ENCODE measurements around the gene LMX1A.

Gene LMX1A

DNA sequence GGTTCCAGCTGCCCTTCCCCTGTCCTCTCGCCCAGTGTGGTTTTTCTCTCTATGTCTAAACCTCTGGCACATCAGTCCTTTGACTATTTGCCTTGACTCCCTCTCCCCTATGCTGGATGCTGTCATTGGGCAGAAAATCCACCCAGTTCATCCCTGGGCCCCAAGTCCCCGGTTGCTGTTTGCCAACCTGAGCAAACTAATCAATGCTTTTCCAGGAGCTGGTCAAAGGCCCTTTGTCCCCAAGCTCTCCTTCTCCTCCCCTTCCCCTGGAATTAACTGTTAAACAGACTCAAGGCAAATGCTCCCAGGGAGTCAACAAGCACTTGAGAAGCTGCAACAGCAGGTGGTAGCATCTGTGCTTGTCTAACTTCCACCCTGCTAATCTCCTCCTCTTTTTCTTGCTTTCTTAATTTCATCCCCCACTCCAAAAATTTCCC is 102.7 kb downstream of the LMX1A start:
- Histone ChIP-seq H3K4me1 (ENCODE audit: insufficient read depth, low read length) (no peaks in the 10 kb centered on the region; the same call in 1 of the 2 replicates), H3K36me3 (ENCODE audit: insufficient read depth, low read length) (no peaks in the 10 kb centered on the region), H3K9me3 (ENCODE audit: control insufficient read depth, insufficient read depth, low read length) (no peaks in the 10 kb centered on the region), H3K9ac (ENCODE audit: low read depth, low read length) (no peak overlapping the region)

DNA sequence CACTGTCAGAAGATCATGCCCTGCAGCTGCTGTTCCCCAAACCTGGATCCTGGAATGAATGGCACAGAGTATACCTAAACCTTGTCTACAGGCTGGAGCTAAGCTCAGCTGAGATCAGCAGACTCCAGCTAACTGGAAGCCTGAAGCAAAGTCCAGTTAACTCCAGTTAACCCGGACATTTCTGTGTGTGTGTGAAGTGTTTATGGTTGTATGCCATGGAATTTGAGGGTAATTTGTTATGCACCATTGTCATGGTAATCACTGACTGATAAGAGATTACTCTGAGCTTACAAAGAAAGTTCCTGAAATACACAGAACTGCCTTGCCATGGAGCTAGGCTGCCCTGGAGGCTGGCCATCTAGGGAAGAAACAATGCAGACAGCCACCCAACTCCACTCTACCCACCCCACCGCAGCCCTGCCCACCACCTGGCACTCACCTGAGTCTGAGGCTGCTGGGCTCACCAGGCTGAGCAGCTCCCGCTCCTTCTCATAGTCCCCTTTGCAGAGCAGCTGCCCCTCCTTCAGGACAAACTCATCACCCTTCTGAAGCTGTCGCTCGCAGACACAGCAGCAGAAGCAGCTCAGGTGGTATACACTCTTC is 107.4 kb downstream of the LMX1A start:
- Histone ChIP-seq H3K9me3 (ENCODE audit: control insufficient read depth, insufficient read depth, low read length) (no peaks in the 10 kb centered on the region), H3K36me3 (ENCODE audit: insufficient read depth, low read length) (no peaks in the 10 kb centered on the region), H3K9ac (ENCODE audit: low read depth, low read length) (no peak overlapping the region), H3K4me1 (ENCODE audit: insufficient read depth, low read length) (no peaks in the 10 kb centered on the region; the same call in 1 of the 2 replicates)

DNA sequence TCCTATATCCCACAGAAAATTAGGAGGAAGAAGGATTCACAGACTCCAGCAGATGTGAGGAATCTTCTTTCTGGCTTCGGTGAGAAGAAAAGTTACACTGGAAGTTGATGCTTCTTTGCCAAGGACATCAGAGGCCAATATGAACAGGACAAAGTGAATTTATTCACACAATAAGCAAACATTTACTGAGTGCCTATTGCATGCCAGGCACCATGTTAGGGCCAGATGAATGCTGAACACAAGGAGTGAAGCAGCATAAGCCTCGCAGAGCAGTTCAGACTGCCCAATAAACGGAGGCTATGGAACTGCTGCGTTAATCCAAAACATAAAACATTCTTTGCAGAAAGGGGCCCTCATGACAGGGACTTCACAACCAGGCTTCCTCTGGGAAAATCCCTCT is 114.6 kb downstream of the LMX1A start:
- Histone ChIP-seq H3K9me3 (ENCODE audit: control insufficient read depth, insufficient read depth, low read length) (no peaks in the 10 kb centered on the region), H3K4me1 (ENCODE audit: insufficient read depth, low read length) (no peaks in the 10 kb centered on the region), H3K36me3 (ENCODE audit: insufficient read depth, low read length) (no peaks in the 10 kb centered on the region), H3K9ac (ENCODE audit: low read depth, low read length) (no peak overlapping the region)

DNA sequence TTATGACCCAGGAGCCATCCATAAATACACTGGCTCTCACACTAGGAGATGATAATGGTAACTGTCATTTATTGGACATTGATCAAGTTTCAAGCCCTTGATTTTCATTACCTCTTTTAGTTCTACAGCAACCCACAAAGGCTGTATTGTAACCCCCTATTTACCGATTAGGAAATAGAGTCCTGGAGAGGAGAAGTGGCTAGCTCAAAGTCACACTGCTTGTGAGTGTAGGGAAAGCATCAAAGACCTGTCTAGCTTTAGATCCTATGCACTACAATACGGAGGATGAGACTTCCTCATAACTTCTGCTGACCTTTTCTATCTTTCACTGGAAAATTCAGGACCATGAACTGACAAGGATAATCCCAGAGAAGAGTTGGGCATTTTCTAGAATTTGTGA is 115.2 kb downstream of the LMX1A start:
- Histone ChIP-seq H3K9me3 (ENCODE audit: control insufficient read depth, insufficient read depth, low read length) (no peaks in the 10 kb centered on the region), H3K36me3 (ENCODE audit: insufficient read depth, low read length) (no peaks in the 10 kb centered on the region), H3K9ac (ENCODE audit: low read depth, low read length) (no peak overlapping the region), H3K4me1 (ENCODE audit: insufficient read depth, low read length) (no peaks in the 10 kb centered on the region)

DNA sequence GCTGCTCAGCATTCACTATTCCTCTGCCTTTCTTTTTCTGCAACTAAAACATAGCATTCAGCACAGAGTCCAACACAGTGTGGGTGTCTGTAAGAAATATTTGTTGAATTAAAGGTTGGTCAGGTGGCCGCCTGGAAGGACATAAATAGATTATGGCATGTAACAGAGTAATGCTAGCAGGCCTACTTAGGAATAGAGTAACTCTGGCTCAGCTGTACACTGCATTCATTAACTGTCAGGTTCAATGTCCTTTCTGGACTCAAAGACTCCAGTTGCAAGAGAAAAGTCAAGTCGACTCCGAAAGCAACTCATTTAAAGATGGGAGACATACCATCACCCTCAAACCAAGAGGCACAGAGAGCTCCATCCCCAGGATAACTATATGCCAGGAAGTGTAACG is 116.0 kb downstream of the LMX1A start:
- Histone ChIP-seq H3K36me3 (ENCODE audit: insufficient read depth, low read length) (no peaks in the 10 kb centered on the region), H3K9ac (ENCODE audit: low read depth, low read length) (no peak overlapping the region), H3K4me1 (ENCODE audit: insufficient read depth, low read length) (no peaks in the 10 kb centered on the region), H3K9me3 (ENCODE audit: control insufficient read depth, insufficient read depth, low read length) (no peaks in the 10 kb centered on the region)

DNA sequence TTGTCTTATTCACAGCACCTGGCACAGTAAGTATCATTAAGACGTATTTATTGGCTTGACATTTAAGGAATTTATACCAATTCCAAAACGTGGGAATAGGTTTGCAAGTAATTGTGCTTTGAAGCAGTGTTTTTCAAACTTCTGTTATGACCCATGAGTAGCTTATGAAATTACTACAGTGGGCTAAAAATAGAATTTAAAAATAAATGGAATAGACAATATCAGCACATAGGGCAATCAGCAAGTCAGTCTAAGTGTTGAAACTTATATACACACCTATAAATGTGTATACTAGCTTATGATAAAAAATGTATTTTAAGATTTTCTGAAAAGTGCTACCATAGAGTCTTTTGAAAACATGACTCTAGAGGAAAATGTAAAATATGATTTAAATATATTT is 116.6 kb downstream of the LMX1A start:
- Histone ChIP-seq H3K9me3 (ENCODE audit: control insufficient read depth, insufficient read depth, low read length) (no peaks in the 10 kb centered on the region), H3K9ac (ENCODE audit: low read depth, low read length) (no peak overlapping the region), H3K36me3 (ENCODE audit: insufficient read depth, low read length) (no peaks in the 10 kb centered on the region), H3K4me1 (ENCODE audit: insufficient read depth, low read length) (no peaks in the 10 kb centered on the region)

DNA sequence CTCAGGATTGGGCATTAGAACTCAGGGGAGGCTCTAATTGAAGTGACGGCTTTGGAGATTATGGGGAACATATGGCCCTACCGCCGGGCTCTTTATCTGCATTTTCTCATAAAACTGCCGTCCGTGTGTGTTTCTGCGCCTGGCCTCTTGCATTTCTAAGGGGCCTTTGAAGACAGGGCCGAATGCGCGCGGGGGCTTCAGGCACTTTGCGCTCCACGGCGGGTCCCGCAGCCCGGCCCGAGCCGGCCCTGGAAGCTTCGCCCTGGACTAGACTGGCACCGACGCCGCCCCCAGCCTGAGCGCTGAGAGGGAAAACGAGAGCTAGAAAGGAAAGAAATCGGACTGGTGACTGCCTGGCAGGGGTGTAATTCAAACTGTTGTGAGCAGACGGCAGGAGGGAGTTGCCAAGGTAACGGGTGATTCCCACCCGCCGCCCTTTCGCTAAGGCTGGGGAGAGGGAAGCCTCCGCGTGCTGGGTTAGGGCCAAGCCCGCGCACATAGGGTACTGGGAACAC is 120.7 kb downstream of the LMX1A start:
- peak overlapping the region; percentile 59; the same call in 1 of the 2 replicates for H3K9ac ChIP-seq (ENCODE audit: low read depth, low read length)

DNA sequence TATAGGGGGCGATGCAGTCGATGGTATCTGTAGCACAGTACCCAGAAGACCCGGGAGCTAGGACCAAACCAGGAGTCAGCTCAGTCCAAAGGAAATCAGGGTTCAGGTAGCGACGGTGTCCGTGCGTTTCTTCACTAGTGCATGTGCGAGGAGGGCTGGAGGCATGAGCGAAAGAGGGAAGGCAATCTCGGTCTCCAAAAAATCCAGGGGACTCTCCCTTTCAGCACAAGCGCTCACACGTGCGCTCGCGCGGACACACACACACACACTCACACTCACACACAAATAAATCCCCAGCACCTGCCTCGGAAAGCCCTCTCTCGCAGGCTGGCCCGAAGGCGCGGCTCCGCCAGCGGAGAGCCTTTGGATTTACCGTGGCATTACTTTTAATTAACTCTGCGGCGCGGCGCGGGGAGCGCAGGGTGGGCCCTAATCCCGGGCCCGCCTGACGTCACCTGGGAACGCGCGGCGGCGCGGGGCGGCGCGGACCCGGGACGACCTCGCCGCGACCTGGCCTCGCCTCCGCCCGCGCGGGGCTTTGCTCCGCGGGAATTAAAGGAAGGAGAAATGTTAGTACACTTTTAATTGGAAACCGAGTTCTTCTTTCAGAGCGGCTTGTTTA is 121.2 kb downstream of the LMX1A start:
- H3K36me3 ChIP-seq (ENCODE audit: insufficient read depth, low read length): no peaks in the 10 kb centered on the region
- peak overlapping the region; percentile 59; the same call in 1 of the 2 replicates for H3K9ac ChIP-seq (ENCODE audit: low read depth, low read length)

More for the DNA sequence above, 120.7 kb downstream of the LMX1A start:
- Histone ChIP-seq H3K4me1 (ENCODE audit: insufficient read depth, low read length) (no peaks in the 10 kb centered on the region), H3K36me3 (ENCODE audit: insufficient read depth, low read length) (no peaks in the 10 kb centered on the region), H3K9me3 (ENCODE audit: control insufficient read depth, insufficient read depth, low read length) (no peaks in the 10 kb centered on the region)

DNA sequence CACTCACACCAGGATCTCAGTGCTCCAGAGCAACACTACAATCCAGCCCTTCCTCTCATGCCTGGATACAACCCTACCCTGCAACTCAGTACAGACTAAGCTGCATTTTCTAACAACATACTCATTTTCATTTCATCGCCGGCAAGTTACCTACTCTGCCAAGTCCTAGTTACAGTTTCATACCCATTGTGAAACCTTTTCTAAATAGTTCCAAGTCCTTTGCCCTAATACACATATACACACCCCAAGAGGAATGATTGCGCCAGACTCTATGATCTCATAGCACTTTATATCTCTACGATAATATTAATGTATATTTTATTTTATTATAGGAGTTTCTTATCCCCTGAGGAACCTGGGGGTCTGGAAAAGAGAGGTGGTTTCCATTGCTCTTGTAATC is 122.4 kb downstream of the LMX1A start:
- no peaks in the 10 kb centered on the region for H3K4me1 ChIP-seq (ENCODE audit: insufficient read depth, low read length)
- H3K9me3 ChIP-seq (ENCODE audit: control insufficient read depth, insufficient read depth, low read length): no peaks in the 10 kb centered on the region
- H3K9ac ChIP-seq (ENCODE audit: low read depth, low read length): no peak overlapping the region
- no peaks in the 10 kb centered on the region for H3K36me3 ChIP-seq (ENCODE audit: insufficient read depth, low read length)

More for the DNA sequence above, 121.2 kb downstream of the LMX1A start:
- no peaks in the 10 kb centered on the region for H3K9me3 ChIP-seq (ENCODE audit: control insufficient read depth, insufficient read depth, low read length)
- H3K4me1 ChIP-seq (ENCODE audit: insufficient read depth, low read length): no peaks in the 10 kb centered on the region

DNA sequence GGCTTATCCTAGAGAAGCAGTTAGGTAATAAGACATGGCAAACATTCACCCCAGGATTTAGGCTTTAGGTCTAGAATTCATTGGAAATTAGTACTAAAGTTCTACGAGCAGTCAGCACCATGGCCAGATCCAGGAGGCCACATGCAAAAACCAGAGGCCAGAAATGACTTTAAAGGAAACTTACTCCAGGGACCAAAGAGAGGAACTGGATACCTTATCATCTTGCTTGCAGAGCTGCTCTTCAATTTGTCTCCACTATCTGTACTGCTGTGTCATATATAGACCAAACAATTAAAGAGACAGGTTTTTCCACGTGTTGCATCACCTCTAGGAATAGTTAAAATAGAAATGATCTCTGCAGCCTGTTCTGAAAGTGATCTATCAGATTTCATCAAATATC is 127.8 kb downstream of the LMX1A start:
- Histone ChIP-seq H3K36me3 (ENCODE audit: insufficient read depth, low read length) (no peaks in the 10 kb centered on the region), H3K9me3 (ENCODE audit: control insufficient read depth, insufficient read depth, low read length) (no peaks in the 10 kb centered on the region), H3K4me1 (ENCODE audit: insufficient read depth, low read length) (peaks cover 3% of the 10 kb centered on the region; the same call in 1 of the 2 replicates), H3K9ac (ENCODE audit: low read depth, low read length) (no peak overlapping the region)

DNA sequence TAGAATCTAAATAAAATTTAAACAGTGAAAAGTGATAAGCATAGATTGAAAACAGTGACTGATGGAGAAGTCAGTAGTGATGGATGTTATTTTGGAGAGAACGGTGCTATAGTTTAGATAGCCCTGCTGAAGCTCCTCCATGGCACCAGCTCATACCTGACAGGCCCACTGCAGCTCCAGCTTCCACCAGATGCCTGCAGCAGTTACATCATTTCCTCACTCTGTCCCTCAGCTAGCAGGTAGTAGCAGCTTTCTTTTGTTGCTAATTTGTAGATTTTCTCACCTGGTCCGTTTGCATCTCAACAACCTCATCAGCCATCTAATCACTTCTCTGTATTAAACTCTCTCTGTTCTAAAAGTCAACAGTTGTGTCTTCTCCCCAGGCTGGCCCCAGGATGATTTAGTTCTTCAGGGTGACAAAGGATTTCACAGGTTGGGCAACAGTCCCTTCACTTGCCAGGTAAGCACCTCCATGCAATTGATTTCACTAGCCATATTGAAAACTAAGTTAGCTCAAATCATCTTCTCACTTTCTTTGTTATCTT is 128.3 kb downstream of the LMX1A start:
- Histone ChIP-seq H3K4me1 (ENCODE audit: insufficient read depth, low read length) (peaks cover 3% of the 10 kb centered on the region; the same call in 1 of the 2 replicates), H3K9me3 (ENCODE audit: control insufficient read depth, insufficient read depth, low read length) (no peaks in the 10 kb centered on the region), H3K36me3 (ENCODE audit: insufficient read depth, low read length) (no peaks in the 10 kb centered on the region), H3K9ac (ENCODE audit: low read depth, low read length) (no peak overlapping the region)

DNA sequence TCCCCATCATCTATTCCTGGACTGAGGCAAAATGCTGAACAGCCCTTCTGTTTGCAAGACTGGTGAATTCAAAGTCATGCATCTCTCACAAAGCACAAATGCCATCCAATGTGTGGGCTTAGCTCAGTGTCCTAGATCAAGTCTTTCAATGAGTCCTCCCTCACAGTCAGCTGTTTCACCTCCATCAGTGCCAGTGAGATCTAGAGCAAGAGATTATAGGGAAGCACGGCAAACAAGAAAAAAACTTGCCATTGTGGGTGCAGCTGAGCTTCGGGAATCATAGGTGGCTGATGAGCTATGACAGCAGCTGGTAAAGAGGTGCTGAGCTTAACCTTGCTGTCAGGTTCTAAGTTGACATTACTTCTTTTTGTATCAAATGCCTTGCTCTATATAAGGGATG is 130.2 kb downstream of the LMX1A start:
- no peaks in the 10 kb centered on the region for H3K36me3 ChIP-seq (ENCODE audit: insufficient read depth, low read length)
- H3K4me1 ChIP-seq (ENCODE audit: insufficient read depth, low read length): peaks cover 3% of the 10 kb centered on the region; the same call in 1 of the 2 replicates
- H3K9ac ChIP-seq (ENCODE audit: low read depth, low read length): no peak overlapping the region
- no peaks in the 10 kb centered on the region for H3K9me3 ChIP-seq (ENCODE audit: control insufficient read depth, insufficient read depth, low read length)

DNA sequence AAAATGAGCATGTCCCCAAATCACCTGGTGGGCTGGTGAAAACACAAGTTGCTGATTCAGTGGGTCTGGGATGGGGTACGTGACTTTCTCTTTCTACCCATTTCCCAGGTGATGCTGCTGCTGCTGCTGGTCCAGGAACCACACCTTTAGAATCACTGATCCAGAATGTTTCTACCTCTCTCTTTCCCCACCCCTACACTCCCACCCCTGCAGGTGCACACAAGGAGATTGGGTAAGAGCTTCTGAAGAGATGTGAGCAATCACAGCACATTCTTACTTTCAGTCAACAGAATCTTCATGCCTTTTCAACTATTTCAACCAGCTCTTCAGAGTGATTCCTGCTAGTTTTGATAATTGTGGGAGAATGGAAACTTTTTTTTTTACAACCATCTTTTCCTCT is 130.9 kb downstream of the LMX1A start:
- no peaks in the 10 kb centered on the region for H3K36me3 ChIP-seq (ENCODE audit: insufficient read depth, low read length)
- H3K9me3 ChIP-seq (ENCODE audit: control insufficient read depth, insufficient read depth, low read length): no peaks in the 10 kb centered on the region
- H3K4me1 ChIP-seq (ENCODE audit: insufficient read depth, low read length): peaks cover 3% of the 10 kb centered on the region; the same call in 1 of the 2 replicates
- no peak overlapping the region for H3K9ac ChIP-seq (ENCODE audit: low read depth, low read length)

DNA sequence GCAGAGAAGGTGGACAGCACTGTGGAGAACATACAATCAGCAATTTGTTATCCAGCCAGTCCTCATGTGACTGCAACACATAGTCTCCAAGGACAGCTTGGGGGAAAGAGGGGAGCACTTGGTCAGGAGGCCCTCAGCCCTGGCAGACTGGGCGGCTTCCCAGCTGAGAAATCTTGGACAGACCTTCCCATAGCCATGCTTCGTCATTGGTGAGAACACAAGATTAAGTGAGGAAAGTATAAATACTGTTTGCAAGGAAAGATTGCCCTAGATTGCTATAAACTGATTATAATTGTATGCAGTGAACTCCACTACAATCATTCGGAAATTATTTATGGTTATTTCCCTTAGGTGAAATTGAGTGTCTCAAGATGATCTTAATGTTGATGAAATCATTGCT is 131.5 kb downstream of the LMX1A start:
- no peak overlapping the region for H3K9ac ChIP-seq (ENCODE audit: low read depth, low read length)
- no peaks in the 10 kb centered on the region for H3K36me3 ChIP-seq (ENCODE audit: insufficient read depth, low read length)

DNA sequence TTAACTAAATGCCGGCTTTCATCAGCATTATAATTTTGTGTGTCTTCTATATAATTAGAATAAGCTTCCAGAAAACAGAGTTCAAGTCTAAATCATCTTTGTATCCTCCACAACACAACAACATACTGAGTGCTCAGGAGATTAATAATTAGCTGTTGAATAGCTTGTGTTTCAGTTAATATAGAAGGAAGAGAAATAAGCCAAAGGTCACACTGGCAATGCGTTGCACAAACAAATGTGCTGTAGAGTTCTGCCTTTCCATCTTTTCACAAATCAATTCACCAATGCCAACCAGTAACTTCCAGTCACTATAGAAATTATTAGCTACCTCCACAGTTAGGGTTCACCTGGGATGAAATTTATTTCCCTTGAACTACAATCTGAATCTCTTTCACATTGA is 132.0 kb downstream of the LMX1A start:
- Histone ChIP-seq H3K4me1 (ENCODE audit: insufficient read depth, low read length) (peaks cover 3% of the 10 kb centered on the region; the same call in 1 of the 2 replicates), H3K9me3 (ENCODE audit: control insufficient read depth, insufficient read depth, low read length) (no peaks in the 10 kb centered on the region), H3K36me3 (ENCODE audit: insufficient read depth, low read length) (no peaks in the 10 kb centered on the region), H3K9ac (ENCODE audit: low read depth, low read length) (no peak overlapping the region)

More for the DNA sequence above, 131.5 kb downstream of the LMX1A start:
- peaks cover 3% of the 10 kb centered on the region; the same call in 1 of the 2 replicates for H3K4me1 ChIP-seq (ENCODE audit: insufficient read depth, low read length)
- H3K9me3 ChIP-seq (ENCODE audit: control insufficient read depth, insufficient read depth, low read length): no peaks in the 10 kb centered on the region

Data from ES-I3 (cell line).